ENCODE results near the gene FBXW2.

DNA sequence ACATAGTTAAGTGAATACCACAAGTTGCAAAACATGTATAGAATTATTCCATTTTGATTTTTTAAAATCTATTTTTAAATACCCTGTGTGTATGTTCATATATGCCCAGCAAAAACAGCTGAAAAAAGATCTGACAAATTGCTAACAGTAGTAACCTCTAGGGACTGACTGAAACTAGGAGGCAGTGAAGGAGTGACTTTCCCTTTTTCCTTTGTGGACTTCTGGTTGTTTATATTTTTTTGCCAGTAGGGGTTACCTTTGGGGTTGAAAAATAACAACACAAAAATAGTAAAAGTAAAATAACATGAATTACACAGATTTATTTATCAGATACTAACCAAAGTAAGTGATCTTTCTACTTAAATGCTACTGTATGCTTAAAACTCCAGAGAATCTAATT is 81.9 kb downstream of the FBXW2 start:
- TF ChIP-seq, protein P1, sequence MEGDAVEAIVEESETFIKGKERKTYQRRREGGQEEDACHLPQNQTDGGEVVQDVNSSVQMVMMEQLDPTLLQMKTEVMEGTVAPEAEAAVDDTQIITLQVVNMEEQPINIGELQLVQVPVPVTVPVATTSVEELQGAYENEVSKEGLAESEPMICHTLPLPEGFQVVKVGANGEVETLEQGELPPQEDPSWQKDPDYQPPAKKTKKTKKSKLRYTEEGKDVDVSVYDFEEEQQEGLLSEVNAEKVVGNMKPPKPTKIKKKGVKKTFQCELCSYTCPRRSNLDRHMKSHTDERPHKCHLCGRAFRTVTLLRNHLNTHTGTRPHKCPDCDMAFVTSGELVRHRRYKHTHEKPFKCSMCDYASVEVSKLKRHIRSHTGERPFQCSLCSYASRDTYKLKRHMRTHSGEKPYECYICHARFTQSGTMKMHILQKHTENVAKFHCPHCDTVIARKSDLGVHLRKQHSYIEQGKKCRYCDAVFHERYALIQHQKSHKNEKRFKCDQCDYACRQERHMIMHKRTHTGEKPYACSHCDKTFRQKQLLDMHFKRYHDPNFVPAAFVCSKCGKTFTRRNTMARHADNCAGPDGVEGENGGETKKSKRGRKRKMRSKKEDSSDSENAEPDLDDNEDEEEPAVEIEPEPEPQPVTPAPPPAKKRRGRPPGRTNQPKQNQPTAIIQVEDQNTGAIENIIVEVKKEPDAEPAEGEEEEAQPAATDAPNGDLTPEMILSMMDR (IDR thresholded peaks at IDR 0.05 in 8 of 11, conservative IDR thresholded peaks at IDR 0.05 in 3 of 11), result no peak
- no peak for TF ChIP-seq POLR2A (IDR thresholded peaks at IDR 0.05)
